ENCODE measurements around the gene GLRX2.

- TF ChIP-seq POLR2A (IDR thresholded peaks at IDR 0.05) (no peak), CTCF (IDR thresholded peaks at IDR 0.05) (no peak)
These were observed 26.1 kb upstream of the GLRX2 start for GRCh38 chr1:193131266-193131860.
